HepG2 (cell line): ENCODE results near the gene ZKSCAN3. TPM values are rescaled to one million over a fixed set of nuclear protein-coding genes. Genes with fewer than 3 reads are reported as not detected.
A peak's percentile ranks its signal among the peaks of the same experiment; 100 is the strongest.

Experiments used
- ATAC-seq: fragments of 200-7000 bp; cut with Tn5 transposase; 3 replicates; pipeline ENCODE4 v1.9.1; 2020; ENCODE audit warnings: mild to moderate bottlenecking, moderate library complexity
- BruUV-seq: library from RNA; stranded (reverse); fragments of 400-500 nt; replicated peaks from 2 replicates; lab custom pipeline; 2021; lab: Mats Ljungman, UMichigan
- CTCF ChIA-PET: fragments of 300-600 bp; formaldehyde crosslinking; extraction: SDS; loops from one replicate; lab custom pipeline; 2021; ENCODE audit warnings: low total read pairs, inconsistent platforms, low intra/inter-chr PET ratio; lab: Yijun Ruan, JAX
- POLR2A ChIA-PET: fragments of 350-600 bp; sonication (Branson Sonifier 250); formaldehyde crosslinking; loops from one replicate; lab custom pipeline; 2020; ENCODE audit warnings: antibody characterized with exemption, inconsistent platforms; lab: Yijun Ruan, JAX
- DNase-seq: peaks from one replicate; pipeline ENCODE4 v3.0.0-alpha.2; 2015; ENCODE audit warnings: low spot score
- FAIRE-seq: peaks from 3 replicates; lab custom pipeline; 2011; peaks lifted over from hg19 to GRCh38; lab: Jason Lieb, UNC
- H2AFZ ChIP-seq: one replicate; pipeline ENCODE4 v1.6.1; 2011; ENCODE audit warnings: low read length, inconsistent platforms
- H3K27ac ChIP-seq: fragments of 300-600 bp; 3 replicates; pipeline ENCODE4 v1.8.0; 2011; ENCODE audit warnings: mixed run types, mild to moderate bottlenecking, mixed read lengths, low read length, inconsistent platforms; ENCODE audit not compliant: insufficient read depth; ENCODE audit errors: extremely low read length
- H3K27me3 ChIP-seq, 2 experiments: fragments of 200-600 bp in 1 of 2; 2 replicates in 1 of 2; 3 replicates in 1 of 2; pipeline versions ENCODE4 v1.6.0 to v1.8.0; 2011; ENCODE audit warnings: low read length in 2 of 2, mild to moderate bottlenecking in 2 of 2, moderate library complexity in 2 of 2, inconsistent platforms in 1 of 2; ENCODE audit not compliant: insufficient read depth in 2 of 2, control insufficient read depth in 1 of 2
- H3K36me3 ChIP-seq, 2 experiments: fragments of 200-600 bp in 1 of 2; replicated peaks in 1 of 2; 2 replicates in 1 of 2; 3 replicates in 1 of 2; pipeline versions ENCODE4 v1.5.1 to v1.8.0; 2011; ENCODE audit warnings: low read length in 2 of 2, inconsistent platforms in 1 of 2; ENCODE audit not compliant: insufficient read depth in 2 of 2, control insufficient read depth in 1 of 2
- H3K4me1 ChIP-seq: 2 replicates; pipeline ENCODE4 v1.5.1; 2012; ENCODE audit warnings: low read length, inconsistent platforms; ENCODE audit not compliant: insufficient read depth
- H3K4me2 ChIP-seq: 2 replicates; pipeline ENCODE4 v1.6.0; 2011; ENCODE audit warnings: low read depth, low read length, inconsistent platforms
- H3K4me3 ChIP-seq, 3 experiments: fragments of 200-600 bp in 1 of 3; sonication (generic), shearing (Covaris generic) in 1 of 3; replicated peaks in 1 of 3; 2 replicates each; pipeline ENCODE4 v1.5.1; 2011 to 2016; ENCODE audit warnings: low read length in 3 of 3, inconsistent platforms in 2 of 3, low read depth in 2 of 3, mild to moderate bottlenecking in 2 of 3, control low read depth in 1 of 3, mixed read lengths in 1 of 3; ENCODE audit not compliant: insufficient read depth in 1 of 3
- H3K79me2 ChIP-seq: one replicate; pipeline ENCODE4 v1.6.1; 2011; ENCODE audit warnings: low read length, inconsistent platforms; ENCODE audit not compliant: insufficient read depth
- H3K9ac ChIP-seq: 2 replicates; pipeline ENCODE4 v1.6.0; 2011; ENCODE audit warnings: mild to moderate bottlenecking, low read depth, low read length, inconsistent platforms; ENCODE audit not compliant: insufficient read depth
- H3K9me3 ChIP-seq: 2 replicates; pipeline ENCODE4 v1.5.1; 2012; ENCODE audit warnings: mild to moderate bottlenecking, low read length
- H4K20me1 ChIP-seq: 2 replicates; pipeline ENCODE4 v1.6.0; 2011; ENCODE audit warnings: inconsistent platforms, mild to moderate bottlenecking, low read length, moderate library complexity; ENCODE audit not compliant: insufficient read depth
- BRD4 ChIP-seq: sonication (generic); formaldehyde crosslinking; IDR thresholded peaks from 2 replicates; pipeline ENCODE4 v1.4.0; 2020; ENCODE audit warnings: missing genetic modification reagents
- FOSL1 ChIP-seq: sonication (generic); formaldehyde crosslinking; IDR thresholded peaks from 2 replicates; pipeline ENCODE4 v1.9.0; 2021; ENCODE audit warnings: missing genetic modification reagents, borderline replicate concordance
- MED13 ChIP-seq: sonication (generic); formaldehyde crosslinking; IDR thresholded peaks from 2 replicates; pipeline ENCODE4 v1.5.0; 2020; ENCODE audit warnings: missing genetic modification reagents
- NFKBIZ ChIP-seq: IDR thresholded peaks from 2 replicates; pipeline ENCODE4 v1.6.1; 2018; ENCODE audit warnings: missing genetic modification reagents, missing compliant biosample characterization
- TCF7L2 ChIP-seq: IDR thresholded peaks from 2 replicates; pipeline ENCODE4 v1.6.1; 2011; ENCODE audit warnings: mild to moderate bottlenecking, low read depth, low read length, moderate library complexity
- ZBTB14 ChIP-seq: sonication (generic); formaldehyde crosslinking; IDR thresholded peaks from 2 replicates; pipeline ENCODE4 v1.4.0; 2020; ENCODE audit warnings: missing genetic modification reagents
- ZBTB3 ChIP-seq: sonication (generic); formaldehyde crosslinking; IDR thresholded peaks from 2 replicates; pipeline ENCODE4 v1.4.0; 2020; ENCODE audit warnings: low read depth, mild to moderate bottlenecking, moderate library complexity, missing genetic modification reagents, borderline replicate concordance
- ZBTB43 ChIP-seq: sonication (generic); formaldehyde crosslinking; conservative IDR thresholded peaks from 2 replicates; pipeline ENCODE4 v1.4.0; 2020; ENCODE audit warnings: missing genetic modification reagents
- ZFAT ChIP-seq: sonication (generic); formaldehyde crosslinking; conservative IDR thresholded peaks from 2 replicates; pipeline ENCODE4 v1.8.1; 2023; ENCODE audit warnings: missing genetic modification reagents, inconsistent platforms
- ZNF136 ChIP-seq: sonication (generic); formaldehyde crosslinking; IDR thresholded peaks from 2 replicates; pipeline ENCODE4 v1.8.1; 2022; ENCODE audit warnings: low read depth, mild to moderate bottlenecking, moderate library complexity, missing genetic modification reagents
- ZNF282 ChIP-seq: fragments of 450-650 bp; IDR thresholded peaks from 2 replicates; pipeline ENCODE4 v1.6.1; 2018; ENCODE audit not compliant: partially characterized antibody
- ZNF350 ChIP-seq: sonication (generic); formaldehyde crosslinking; IDR thresholded peaks from 2 replicates; pipeline ENCODE4 v1.4.0; 2020; ENCODE audit warnings: mild to moderate bottlenecking, low read depth, missing genetic modification reagents, borderline replicate concordance
- ZNF549 ChIP-seq: sonication (generic); formaldehyde crosslinking; IDR thresholded peaks from 2 replicates; pipeline ENCODE4 v1.5.0; 2020; ENCODE audit warnings: missing genetic modification reagents
- ZNF687 ChIP-seq: sonication (generic); formaldehyde crosslinking; IDR thresholded peaks from 2 replicates; pipeline ENCODE4 v1.5.1; 2020; ENCODE audit warnings: mild to moderate bottlenecking, missing genetic modification reagents, moderate library complexity
- ZNF704 ChIP-seq: sonication (generic); formaldehyde crosslinking; IDR thresholded peaks from 2 replicates; pipeline ENCODE4 v1.8.1; 2023; ENCODE audit warnings: mild to moderate bottlenecking, inconsistent platforms, moderate library complexity, missing genetic modification reagents, borderline replicate concordance
- ZNF777 ChIP-seq: sonication (generic); formaldehyde crosslinking; IDR thresholded peaks from 2 replicates; pipeline ENCODE4 v1.4.0; 2020; ENCODE audit warnings: missing genetic modification reagents
- ZNF780A ChIP-seq: sonication (generic); formaldehyde crosslinking; IDR thresholded peaks from 2 replicates; pipeline ENCODE4 v1.8.0; 2022; ENCODE audit warnings: mild to moderate bottlenecking, missing genetic modification reagents, moderate library complexity
- ZSCAN31 ChIP-seq: sonication (generic); formaldehyde crosslinking; IDR thresholded peaks from 2 replicates; pipeline ENCODE4 v1.5.0; 2020; ENCODE audit warnings: low read depth, mild to moderate bottlenecking, missing genetic modification reagents
- WGBS: methylation state at CpG from one replicate; pipeline ENCODE4 v1.1.6; 2017; ENCODE audit warnings: low lambda C conversion rate; 5-methylcytosine and 5-hydroxymethylcytosine counted together
- in situ Hi-C: cut with HindIII; loops from 2 replicates; pipeline ENCODE4 v1.10.0; 2017; ENCODE audit warnings: low pct_unique_long_range_greater_than_20kb; ENCODE audit not compliant: extremely low pct_ligation_motif_present
- intact Hi-C: fragments of 100-400 bp; cut with micrococcal nuclease; formaldehyde crosslinking; loops from one replicate; pipeline ENCODE4 v1.10.0; 2022; ENCODE audit not compliant: unreplicated experiment
- polyA plus RNA-seq, 8 experiments: library from polyadenylated mRNA; depleted of rRNA in 3 of 8; stranded (reverse) in 7 of 8; unstranded in 1 of 8; fragments of >200 nt; fragmentation: Illumina TruSeq in 4 of 8; extraction: Trizol in 4 of 8; gene quantifications; 2 replicates each; pipeline versions ENCODE4 v1.2.1 to v1.2.3, GENCODE V29; 2011 to 2016; ENCODE audit warnings: low read depth in 4 of 8, missing spikeins in 1 of 8, mixed read lengths in 1 of 8; ENCODE audit not compliant: insufficient read depth in 1 of 8
- total RNA-seq, 5 experiments: library from RNA; depleted of rRNA; stranded (reverse); fragments of >200 nt; fragmentation: Illumina TruSeq; extraction: Trizol; gene quantifications; 2 replicates each; pipeline ENCODE4 v1.2.3, GENCODE V29; 2016; ENCODE audit warnings: low read depth in 1 of 5

ZKSCAN3 gene
- total and polyA plus RNA-seq, 2 of the 13 experiments (the other 11 are each of a cell fraction or from before 2014, with no cell fraction given): 3.3 to 7.4 TPM

- POLR2A ChIA-PET: no interaction called here
- no peaks in the 10 kb centered on the region for H3K9me3 ChIP-seq
- peaks cover 2 to 18% of the 10 kb centered on the region in 2 experiments; a peak in 3 of 5 replicates for H3K36me3 ChIP-seq
- ATAC-seq (no peak), FAIRE-seq (no peak), DNase-seq (no peak)
- TSS peak; percentile 98 for BruUV-seq
- H3K27me3 ChIP-seq: no peaks in the 10 kb centered on the region; a peak in 1 of 5 replicates
- in situ Hi-C loops: no loop called here
- intact Hi-C loops: no loop called here
- H4K20me1 ChIP-seq: no peaks in the 10 kb centered on the region
- H3K27ac ChIP-seq: peak overlapping the region; percentile 68
- 21% methylated on average over 8 of the region's 8 CpGs for WGBS
- H3K79me2 ChIP-seq: peaks cover 28% of the 10 kb centered on the region
- peak overlapping the region; percentile 96 for H3K9ac ChIP-seq
- peak overlapping the region; percentile 73 for H3K4me2 ChIP-seq
- peaks cover 43% of the 10 kb centered on the region for H3K4me1 ChIP-seq
- H3K4me3 ChIP-seq: peak overlapping the region; percentile 82 to 99 (median 94)
- peak overlapping the region; percentile 97 for H2AFZ ChIP-seq
- CTCF ChIA-PET: interaction anchor here (1.4 kb wide), 1 partner anchor 143 kb away, joined by 4 read pairs; no protein-coding TSS in a partner anchor
- TF ChIP-seq MED13 (CRISPR knock-in tag) (no peak), ZNF350 (CRISPR knock-in tag) (no peak), ZSCAN31 (CRISPR knock-in tag) (no peak), ZNF777 (CRISPR knock-in tag) (peak; percentile 8; the same call in 1 of the 2 replicates), NFKBIZ (CRISPR knock-in tag) (no peak), ZNF704 (CRISPR knock-in tag) (0 out of 2 replicates have a peak, but pooled peaks have one; percentile 21), ZBTB14 (CRISPR knock-in tag) (no peak), ZBTB43 (CRISPR knock-in tag) (0 out of 2 replicates have a peak, but pooled peaks have one; percentile 10), ZNF687 (CRISPR knock-in tag) (no peak), BRD4 (CRISPR knock-in tag) (no peak), ZNF780A (CRISPR knock-in tag) (no peak), ZBTB3 (CRISPR knock-in tag) (no peak), ZNF282 (no peak), TCF7L2 (no peak), ZNF549 (CRISPR knock-in tag) (0 out of 2 replicates have a peak, but pooled peaks have one; percentile 22), ZNF136 (no peak), ZFAT (CRISPR knock-in tag) (peak; percentile 59; the same call in 1 of the 2 replicates), FOSL1 (CRISPR knock-in tag) (0 out of 2 replicates have a peak, but pooled peaks have one; percentile 0)
Observed at GRCh38 chr6:28400122-28400451, 50.3 kb downstream of the ZKSCAN3 start.
